ENCODE measurements around the gene IL24. TPM values are rescaled to one million over a fixed set of nuclear protein-coding genes. Genes with fewer than 3 reads are reported as not detected.
"Not testable (repeated sequence)": the region's sequence is repeated elsewhere in the genome, so short reads cannot be mapped to it uniquely, and the experiment has no call there.

The IL24 gene
- total RNA-seq, 1 donor from 2014 or later, result not detected

- DNase-seq (ENCODE audit: low read depth), result no peak
Measured at GRCh38 chr1:206904423-206905142, 7.3 kb downstream of the IL24 start.

- peak; percentile 86 for DNase-seq (ENCODE audit: low read depth)
Measured at GRCh38 chr1:206905295-206906164, 8.3 kb downstream of the IL24 start.

- DNase-seq (ENCODE audit: low read depth), result no peak
Measured at GRCh38 chr1:206907304-206907991, 10.2 kb downstream of the IL24 start.

- no peak for DNase-seq (ENCODE audit: low read depth)
Measured at GRCh38 chr1:206908038-206908437, 10.8 kb downstream of the IL24 start.

GRCh38 chr1:206909161-206909882 is 12.1 kb downstream of the IL24 start:
- peak; percentile 84 for DNase-seq (ENCODE audit: low read depth)

GRCh38 chr1:206909883-206910318 is 12.7 kb downstream of the IL24 start:
- no peak for DNase-seq (ENCODE audit: low read depth)

GRCh38 chr1:206911064-206911663 is 13.9 kb downstream of the IL24 start:
- peak; percentile 60 for DNase-seq (ENCODE audit: low read depth)

GRCh38 chr1:206912445-206913095 is 15.3 kb downstream of the IL24 start:
- DNase-seq (ENCODE audit: low read depth), result peak; percentile 69

- DNase-seq (ENCODE audit: low read depth), result no peak
Measured at GRCh38 chr1:206913766-206914537, 16.7 kb downstream of the IL24 start.

- DNase-seq (ENCODE audit: low read depth), result peak; percentile 25
Measured at GRCh38 chr1:206915030-206915735, 17.9 kb downstream of the IL24 start.

- no peak for DNase-seq (ENCODE audit: low read depth)
Measured at GRCh38 chr1:206916000-206916709, 18.9 kb downstream of the IL24 start.

GRCh38 chr1:206918076-206918475 is 20.8 kb downstream of the IL24 start:
- no peak for DNase-seq (ENCODE audit: low read depth)

- DNase-seq (ENCODE audit: low read depth), result no peak
Measured at GRCh38 chr1:206921772-206922265, 24.6 kb downstream of the IL24 start, which contains the start of gene FCMR. Gene FCMR (minus strand): TSS chr1:206921941. CDS start chr1:206921854, 87 bp downstream.

- DNase-seq (ENCODE audit: low read depth), result no peak
Measured at GRCh38 chr1:206922524-206922923, 25.3 kb downstream of the IL24 start.

- no peak for DNase-seq (ENCODE audit: low read depth)
Measured at GRCh38 chr1:206923009-206923960, 26.0 kb downstream of the IL24 start.

GRCh38 chr1:206923961-206924557 is 26.8 kb downstream of the IL24 start:
- DNase-seq (ENCODE audit: low read depth), result not testable (repeated sequence)
